OCI-LY7 (cell line): Measurements from ENCODE around the gene MTCL1.

Experiments used
- EZH2phosphoT487 ChIP-seq: fragments of 200-600 bp; sonication (generic); IDR thresholded peaks from 2 replicates; pipeline ENCODE4 v1.6.1; 2018; ENCODE audit warnings: low read depth, borderline replicate concordance, mild to moderate bottlenecking, mixed run types, antibody characterized with exemption, low read length, moderate library complexity, mixed read lengths
- TF ChIP-seq, protein P1 (sequence below): fragments of 200-600 bp; sonication (generic); conservative IDR thresholded peaks from 2 replicates; pipeline ENCODE4 v1.5.1; 2014; ENCODE audit warnings: mild to moderate bottlenecking, antibody characterized with exemption, low read length, moderate library complexity, mixed read lengths

DNA sequence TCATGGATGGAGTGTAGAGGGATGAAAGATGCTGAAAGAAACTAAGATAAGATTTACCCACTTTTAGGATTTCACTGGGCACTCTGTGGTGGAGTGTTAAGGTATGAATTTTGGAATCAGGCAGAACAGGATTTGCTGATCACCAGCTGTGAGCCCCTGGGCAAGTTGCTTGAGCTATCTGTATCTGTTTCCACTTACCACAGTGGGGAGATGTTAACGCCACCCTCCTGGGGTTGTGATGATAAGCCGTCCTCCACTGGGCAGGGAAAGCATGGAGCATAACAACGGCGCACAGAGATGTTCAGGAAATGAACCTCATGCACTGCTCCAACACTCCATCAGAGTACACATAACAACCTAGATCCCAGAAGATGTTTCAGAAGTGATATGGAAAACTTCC lies 160.6 kb downstream of the MTCL1 start:
- TF ChIP-seq, protein P1, sequence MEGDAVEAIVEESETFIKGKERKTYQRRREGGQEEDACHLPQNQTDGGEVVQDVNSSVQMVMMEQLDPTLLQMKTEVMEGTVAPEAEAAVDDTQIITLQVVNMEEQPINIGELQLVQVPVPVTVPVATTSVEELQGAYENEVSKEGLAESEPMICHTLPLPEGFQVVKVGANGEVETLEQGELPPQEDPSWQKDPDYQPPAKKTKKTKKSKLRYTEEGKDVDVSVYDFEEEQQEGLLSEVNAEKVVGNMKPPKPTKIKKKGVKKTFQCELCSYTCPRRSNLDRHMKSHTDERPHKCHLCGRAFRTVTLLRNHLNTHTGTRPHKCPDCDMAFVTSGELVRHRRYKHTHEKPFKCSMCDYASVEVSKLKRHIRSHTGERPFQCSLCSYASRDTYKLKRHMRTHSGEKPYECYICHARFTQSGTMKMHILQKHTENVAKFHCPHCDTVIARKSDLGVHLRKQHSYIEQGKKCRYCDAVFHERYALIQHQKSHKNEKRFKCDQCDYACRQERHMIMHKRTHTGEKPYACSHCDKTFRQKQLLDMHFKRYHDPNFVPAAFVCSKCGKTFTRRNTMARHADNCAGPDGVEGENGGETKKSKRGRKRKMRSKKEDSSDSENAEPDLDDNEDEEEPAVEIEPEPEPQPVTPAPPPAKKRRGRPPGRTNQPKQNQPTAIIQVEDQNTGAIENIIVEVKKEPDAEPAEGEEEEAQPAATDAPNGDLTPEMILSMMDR = no peak
- no peak for TF ChIP-seq EZH2phosphoT487
